Activated CD8-positive, alpha-beta T cell treated with anti-CD3 and anti-CD28 coated beads for 36 hours (primary cell): ENCODE results near the gene NALCN. TPM values are rescaled to one million over a fixed set of nuclear protein-coding genes. Genes with fewer than 3 reads are reported as not detected.

Experiments
- ATAC-seq: fragments of 200-7000 bp; cut with Tn5 transposase; one replicate; pipeline ENCODE4 v1.10.0; 2021; ENCODE audit warnings: mild to moderate bottlenecking, moderate library complexity
- CTCF ChIA-PET: fragments of 350-600 bp; sonication (Branson Sonifier 250); formaldehyde crosslinking; loops from one replicate; lab custom pipeline; 2021; ENCODE audit warnings: antibody characterized with exemption; lab: Charles Lee
- POLR2A ChIA-PET: fragments of 350-600 bp; sonication (Branson Sonifier 250); formaldehyde crosslinking; loops from one replicate; lab custom pipeline; 2021; ENCODE audit warnings: antibody characterized with exemption; lab: Charles Lee
- DNase-seq: peaks from one replicate; pipeline ENCODE4 v3.0.0-alpha.2; 2020
- H3K27ac Mint-ChIP-seq: one replicate; pipeline ENCODE4 v1.8.0; 2021; ENCODE audit warnings: mild to moderate bottlenecking, mixed read lengths
- H3K27me3 Mint-ChIP-seq: one replicate; pipeline ENCODE4 v1.8.0; 2021; ENCODE audit warnings: mixed read lengths
- H3K36me3 Mint-ChIP-seq: one replicate; pipeline ENCODE4 v1.8.0; 2021; ENCODE audit warnings: low read depth, mixed read lengths
- H3K4me1 Mint-ChIP-seq: one replicate; pipeline ENCODE4 v1.8.0; 2021; ENCODE audit warnings: low read depth, mixed read lengths
- H3K4me3 Mint-ChIP-seq: one replicate; pipeline ENCODE4 v1.8.0; 2021; ENCODE audit warnings: mild to moderate bottlenecking, moderate library complexity, mixed read lengths
- H3K9me3 Mint-ChIP-seq: one replicate; pipeline ENCODE4 v1.8.0; 2021; ENCODE audit warnings: mixed read lengths
- intact Hi-C: fragments of 100-400 bp; cut with micrococcal nuclease; formaldehyde crosslinking; loops from one replicate; pipeline ENCODE4 v1.10.0; 2022
- total RNA-seq, 2 experiments: library from RNA; stranded (reverse); gene quantifications; one replicate each; pipeline ENCODE4 v1.2.3, GENCODE V29; 2021
- TF ChIP-seq, protein P1 (sequence below): fragments of 200-600 bp; IDR thresholded peaks from one replicate; pipeline ENCODE4 v1.8.0; 2022; ENCODE audit warnings: antibody characterized with exemption, mild to moderate bottlenecking

Gene NALCN
- total RNA-seq, 2 experiments from 2014 or later, result not detected

DNA sequence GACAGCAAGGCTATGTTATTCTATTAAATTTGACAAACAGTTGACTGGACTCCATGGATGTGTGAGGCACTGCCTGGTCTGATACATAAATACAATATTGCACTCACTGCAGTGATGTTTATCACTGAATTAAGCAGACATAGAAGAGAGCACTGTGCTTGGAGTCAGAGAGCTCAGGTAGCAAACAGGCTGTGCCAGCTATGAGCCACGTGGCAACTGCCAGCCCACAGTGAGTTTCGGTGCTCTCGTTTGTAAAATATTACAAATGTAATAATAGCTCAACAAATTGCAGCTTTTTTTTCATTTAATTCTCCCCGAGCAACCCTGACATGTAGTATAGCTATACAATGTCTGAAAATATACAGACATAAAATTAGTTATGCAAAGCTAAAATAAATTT is 237.3 kb downstream of the NALCN start:
- TF ChIP-seq, protein P1, sequence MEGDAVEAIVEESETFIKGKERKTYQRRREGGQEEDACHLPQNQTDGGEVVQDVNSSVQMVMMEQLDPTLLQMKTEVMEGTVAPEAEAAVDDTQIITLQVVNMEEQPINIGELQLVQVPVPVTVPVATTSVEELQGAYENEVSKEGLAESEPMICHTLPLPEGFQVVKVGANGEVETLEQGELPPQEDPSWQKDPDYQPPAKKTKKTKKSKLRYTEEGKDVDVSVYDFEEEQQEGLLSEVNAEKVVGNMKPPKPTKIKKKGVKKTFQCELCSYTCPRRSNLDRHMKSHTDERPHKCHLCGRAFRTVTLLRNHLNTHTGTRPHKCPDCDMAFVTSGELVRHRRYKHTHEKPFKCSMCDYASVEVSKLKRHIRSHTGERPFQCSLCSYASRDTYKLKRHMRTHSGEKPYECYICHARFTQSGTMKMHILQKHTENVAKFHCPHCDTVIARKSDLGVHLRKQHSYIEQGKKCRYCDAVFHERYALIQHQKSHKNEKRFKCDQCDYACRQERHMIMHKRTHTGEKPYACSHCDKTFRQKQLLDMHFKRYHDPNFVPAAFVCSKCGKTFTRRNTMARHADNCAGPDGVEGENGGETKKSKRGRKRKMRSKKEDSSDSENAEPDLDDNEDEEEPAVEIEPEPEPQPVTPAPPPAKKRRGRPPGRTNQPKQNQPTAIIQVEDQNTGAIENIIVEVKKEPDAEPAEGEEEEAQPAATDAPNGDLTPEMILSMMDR, result no peak
- POLR2A ChIA-PET, result interaction anchor here (0.5 kb wide), 1 partner anchor 304 kb away, joined by 3 read pairs; no protein-coding TSS in a partner anchor
- no peaks in the 10 kb centered on the region for H3K4me1 Mint-ChIP-seq
- CTCF ChIA-PET, result interaction anchor here (1.5 kb wide), 1 partner anchor 34 kb away, joined by 4 read pairs; no protein-coding TSS in a partner anchor
- H3K4me3 Mint-ChIP-seq, result no peak overlapping the region
- no peaks in the 10 kb centered on the region for H3K9me3 Mint-ChIP-seq
- H3K27ac Mint-ChIP-seq, result no peak overlapping the region
- DNase-seq, result no peak
- intact Hi-C loops, result no loop called here
- ATAC-seq, result no peak
- peaks cover 9% of the 10 kb centered on the region for H3K27me3 Mint-ChIP-seq
- H3K36me3 Mint-ChIP-seq, result no peaks in the 10 kb centered on the region

DNA sequence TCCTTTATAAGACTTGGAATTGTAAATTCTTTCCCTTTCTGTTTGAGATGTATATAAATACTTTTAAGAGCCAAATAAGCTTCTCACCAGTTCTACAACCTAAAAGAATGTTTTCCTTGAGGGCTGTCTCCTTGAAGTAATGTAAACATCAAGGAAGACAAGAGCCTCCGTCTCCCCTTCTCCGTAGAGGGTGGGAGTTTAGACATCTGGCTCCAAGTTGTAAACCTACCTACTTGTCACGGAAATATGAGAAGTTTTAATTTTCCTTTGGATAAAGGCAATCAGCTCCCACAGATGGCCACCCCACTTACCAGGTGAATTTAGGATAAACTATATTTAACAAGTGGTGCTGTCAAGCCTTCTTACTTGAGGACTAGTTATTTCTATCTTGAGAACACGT is 237.9 kb downstream of the NALCN start:
- Mint-ChIP-seq H3K36me3 (no peaks in the 10 kb centered on the region), H3K4me3 (no peak overlapping the region), H3K27ac (no peak overlapping the region), H3K9me3 (no peaks in the 10 kb centered on the region), H3K27me3 (peaks cover 9% of the 10 kb centered on the region), H3K4me1 (no peaks in the 10 kb centered on the region)
- ChIA-PET CTCF (interaction anchor here (1.5 kb wide), 1 partner anchor 34 kb away, joined by 4 read pairs; no protein-coding TSS in a partner anchor), POLR2A (no interaction called here)
- DNase-seq (no peak), ATAC-seq (no peak)
- intact Hi-C loops, result no loop called here
- TF ChIP-seq, protein P1, result no peak

DNA sequence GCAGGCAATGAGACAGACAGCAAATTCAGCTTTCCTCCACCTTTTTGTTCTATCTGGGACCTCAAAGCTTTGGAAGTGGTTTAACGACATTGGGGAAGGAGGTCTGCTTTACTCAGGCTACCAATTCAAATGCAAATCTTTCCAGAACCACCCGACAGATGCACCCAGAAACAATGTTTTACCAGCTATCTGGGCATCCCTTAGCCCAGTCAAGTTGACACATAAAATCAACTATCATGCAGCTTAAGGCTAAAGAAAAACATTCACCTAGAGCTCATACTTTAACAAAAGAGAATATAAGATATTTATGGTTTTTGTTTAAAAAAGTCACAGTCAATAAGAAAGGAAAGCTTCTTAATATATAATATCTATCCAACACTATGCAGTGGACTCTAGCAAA is 246.0 kb downstream of the NALCN start:
- DNase-seq (no peak), ATAC-seq (no peak)
- Mint-ChIP-seq H3K27me3 (peaks cover under 1% of the 10 kb centered on the region), H3K36me3 (no peaks in the 10 kb centered on the region), H3K4me3 (no peak overlapping the region), H3K27ac (no peak overlapping the region), H3K9me3 (no peaks in the 10 kb centered on the region), H3K4me1 (no peaks in the 10 kb centered on the region)
- intact Hi-C loops, result no loop called here
- CTCF ChIA-PET, result interaction anchor here (1.1 to 2.1 kb wide), 4 partner anchors 11 to 42 kb away, joined by 3 to 7 read pairs (median 4); no protein-coding TSS in a partner anchor
- POLR2A ChIA-PET, result interaction anchor here (0.9 kb wide), 1 partner anchor 8 kb away, joined by 3 read pairs; no protein-coding TSS in a partner anchor
- TF ChIP-seq, protein P1, result no peak

DNA sequence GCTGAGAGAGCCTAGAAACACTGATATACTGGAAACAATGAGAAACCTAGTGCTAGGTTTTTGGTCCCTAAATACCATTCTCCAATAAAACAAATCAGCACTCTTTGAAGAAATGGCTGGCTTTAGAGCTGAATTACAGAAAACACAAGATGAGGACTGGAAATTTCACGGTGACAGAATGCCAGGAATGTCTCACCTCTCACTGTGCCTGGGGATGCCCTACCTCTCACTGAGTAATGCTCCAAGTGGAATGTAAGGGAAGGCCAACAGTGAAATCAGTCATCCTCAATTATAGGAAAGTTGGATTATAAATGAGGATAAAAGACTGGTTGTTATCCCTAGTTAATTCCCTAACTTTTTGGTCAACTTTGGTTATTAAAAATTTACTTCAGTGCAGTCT is 259.0 kb downstream of the NALCN start:
- ATAC-seq (no peak), DNase-seq (no peak)
- H3K4me3 Mint-ChIP-seq, result no peak overlapping the region
- H3K36me3 Mint-ChIP-seq, result no peaks in the 10 kb centered on the region
- H3K9me3 Mint-ChIP-seq, result no peaks in the 10 kb centered on the region
- H3K27ac Mint-ChIP-seq, result no peak overlapping the region
- intact Hi-C loops, result no loop called here
- TF ChIP-seq, protein P1, result no peak
- ChIA-PET CTCF (interaction anchor here (3.6 kb wide), 1 partner anchor 13 kb away, joined by 23 read pairs; no protein-coding TSS in a partner anchor), POLR2A (no interaction called here)
- H3K27me3 Mint-ChIP-seq, result peaks cover 8% of the 10 kb centered on the region
- H3K4me1 Mint-ChIP-seq, result no peaks in the 10 kb centered on the region

DNA sequence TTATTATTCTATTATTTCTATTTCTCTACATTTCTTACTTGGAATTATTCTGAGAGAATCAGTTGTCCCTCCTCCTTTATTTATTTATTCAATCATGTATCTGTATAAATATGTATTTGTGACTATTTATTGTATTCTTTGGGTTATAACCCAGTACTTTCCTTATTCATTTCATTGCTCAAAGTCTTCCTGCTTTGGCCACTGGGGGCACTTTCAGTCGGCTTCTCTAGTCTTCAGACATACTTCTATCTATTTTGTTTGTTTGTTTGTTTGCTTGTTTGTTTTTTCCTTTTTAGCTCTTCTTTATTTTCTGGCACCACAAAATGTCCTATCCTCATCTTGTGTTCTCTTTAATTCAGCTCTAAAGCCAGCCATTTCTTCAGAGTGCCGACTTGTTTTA is 260.4 kb downstream of the NALCN start:
- Mint-ChIP-seq H3K27me3 (peaks cover 11% of the 10 kb centered on the region), H3K4me1 (no peaks in the 10 kb centered on the region), H3K27ac (no peak overlapping the region), H3K9me3 (no peaks in the 10 kb centered on the region), H3K4me3 (no peak overlapping the region), H3K36me3 (no peaks in the 10 kb centered on the region)
- TF ChIP-seq, protein P1, result no peak
- DNase-seq (no peak), ATAC-seq (no peak)
- ChIA-PET POLR2A (no interaction called here), CTCF (interaction anchor here (1.2 to 3.6 kb wide), 4 partner anchors 11 to 50 kb away, joined by 3 to 23 read pairs (median 5); no protein-coding TSS in a partner anchor)
- intact Hi-C loops, result no loop called here
